GM12878 (cell line): ENCODE data around the gene PPFIA3. TPM values are rescaled to one million over a fixed set of nuclear protein-coding genes. Genes with fewer than 3 reads are reported as not detected.

Experiments used
- ATAC-seq: fragments of 200-7000 bp; cut with Tn5 transposase; 3 replicates; pipeline ENCODE4 v1.9.1; 2020; ENCODE audit warnings: mild to moderate bottlenecking, moderate library complexity
- BruUV-seq: library from RNA; stranded (reverse); fragments of 400-500 nt; replicated peaks from 2 replicates; lab custom pipeline; 2021; lab: Mats Ljungman, UMichigan
- CTCF ChIA-PET: fragments of 300-600 bp; sonication (Branson Sonifier 250); formaldehyde crosslinking; extraction: SDS; loops from one replicate; lab custom pipeline; 2021; ENCODE audit warnings: inconsistent platforms; lab: Yijun Ruan, JAX
- POLR2A ChIA-PET: fragments of 350-600 bp; formaldehyde crosslinking; extraction: SDS; loops from one replicate; lab custom pipeline; 2021; ENCODE audit warnings: inconsistent platforms; lab: Charles Lee
- RAD21 ChIA-PET: fragments of 300-600 bp; sonication (Branson Sonifier 250); formaldehyde crosslinking; loops from one replicate; lab custom pipeline; 2023; ENCODE audit warnings: antibody characterized with exemption; ENCODE audit not compliant: unreplicated experiment; lab: Charles Lee
- SMC1A ChIA-PET: fragments of 300-600 bp; sonication (Branson Sonifier 250); formaldehyde crosslinking; loops from one replicate; lab custom pipeline; 2023; ENCODE audit not compliant: unreplicated experiment, uncharacterized antibody; lab: Charles Lee
- DNase-seq: peaks from one replicate; pipeline ENCODE4 v3.0.0-alpha.2; 2011; ENCODE audit warnings: low read depth, low spot score
- FAIRE-seq: peaks from 3 replicates; lab custom pipeline; 2011; peaks lifted over from hg19 to GRCh38; lab: Jason Lieb, UNC
- H2AFZ ChIP-seq: 2 replicates; pipeline ENCODE4 v1.6.0; 2011; ENCODE audit warnings: low read depth, low read length, control low read depth; ENCODE audit not compliant: control insufficient read depth
- H3K27ac ChIP-seq: 2 replicates; pipeline ENCODE4 v1.5.1; 2011; ENCODE audit warnings: control low read depth; ENCODE audit not compliant: control insufficient read depth, insufficient read depth
- H3K27me3 ChIP-seq, 2 experiments: replicated peaks in 1 of 2; 2 replicates each; pipeline versions ENCODE4 v1.6.0 to v1.6.1; 2011; ENCODE audit warnings: low read length in 1 of 2; ENCODE audit not compliant: control insufficient read depth in 2 of 2, insufficient read depth in 2 of 2
- H3K36me3 ChIP-seq, 2 experiments: 2 replicates each; pipeline ENCODE4 v1.5.1; 2011; ENCODE audit warnings: low read length in 1 of 2; ENCODE audit not compliant: control insufficient read depth in 2 of 2, insufficient read depth in 2 of 2
- H3K4me1 ChIP-seq: 2 replicates; pipeline ENCODE4 v1.6.1; 2011; ENCODE audit warnings: mild to moderate bottlenecking, low read length, moderate library complexity, mixed read lengths; ENCODE audit not compliant: control insufficient read depth, insufficient read depth
- H3K4me2 ChIP-seq: 2 replicates; pipeline ENCODE4 v1.6.0; 2011; ENCODE audit warnings: control low read depth; ENCODE audit not compliant: control insufficient read depth, insufficient read depth
- H3K4me3 ChIP-seq: fragments of 200-600 bp; sonication (generic); 2 replicates; pipeline ENCODE4 v1.5.1; 2016
- H3K79me2 ChIP-seq: 2 replicates; pipeline ENCODE4 v1.6.0; 2011; ENCODE audit warnings: low read length; ENCODE audit not compliant: control insufficient read depth, insufficient read depth
- H3K9ac ChIP-seq: 2 replicates; pipeline ENCODE4 v1.8.0; 2011; ENCODE audit warnings: low read length, control low read depth, mixed read lengths; ENCODE audit not compliant: control insufficient read depth, insufficient read depth
- H3K9me3 ChIP-seq: replicated peaks from 3 replicates; pipeline ENCODE4 v1.5.1; 2011; ENCODE audit warnings: mild to moderate bottlenecking, low read length; ENCODE audit not compliant: control insufficient read depth, insufficient read depth
- H4K20me1 ChIP-seq: 2 replicates; pipeline ENCODE4 v1.6.0; 2011; ENCODE audit not compliant: control insufficient read depth, insufficient read depth
- ASH2L ChIP-seq: fragments of 300-600, 200-600 bp; sonication (generic); IDR thresholded peaks from 2 replicates; pipeline ENCODE4 v1.6.1; 2017; ENCODE audit warnings: low read depth, mild to moderate bottlenecking, borderline replicate concordance
- BHLHE40 ChIP-seq, 2 experiments: fragments of 450-650 bp in 1 of 2; IDR thresholded peaks; 2 replicates each; pipeline ENCODE4 v1.6.1; 2011 to 2017; ENCODE audit warnings: low read depth in 2 of 2, borderline replicate concordance in 1 of 2, improper control_type of control experiment in 1 of 2, low read length in 1 of 2, mild to moderate bottlenecking in 1 of 2
- KAT2A ChIP-seq: conservative IDR thresholded peaks from 2 replicates; pipeline ENCODE4 v1.6.1; 2011; ENCODE audit warnings: low read depth, low read length; ENCODE audit not compliant: control insufficient read depth
- SMC3 ChIP-seq: IDR thresholded peaks from 2 replicates; pipeline ENCODE4 v1.6.1; 2011; ENCODE audit warnings: low read length, improper control_type of control experiment, borderline replicate concordance
- USF1 ChIP-seq: IDR thresholded peaks from 2 replicates; pipeline ENCODE4 v1.6.1; 2011; ENCODE audit warnings: borderline replicate concordance, low read depth, mild to moderate bottlenecking, moderate library complexity, mixed read lengths, low read length; ENCODE audit not compliant: insufficient read depth; ENCODE audit errors: extremely low read length
- YBX1 ChIP-seq: fragments of 450-650 bp; IDR thresholded peaks from 2 replicates; pipeline ENCODE4 v1.6.1; 2016; ENCODE audit warnings: antibody characterized with exemption
- YY1 ChIP-seq: IDR thresholded peaks from 2 replicates; pipeline ENCODE4 v1.6.1; 2011; ENCODE audit warnings: low read depth, mild to moderate bottlenecking, low read length
- WGBS: methylation state at CpG from one replicate; pipeline ENCODE4 v1.1.6; 2016; ENCODE audit warnings: low lambda C conversion rate; ENCODE audit not compliant: insufficient replicate concordance, insufficient coverage; ENCODE audit errors: missing lambda C conversion rate; 5-methylcytosine and 5-hydroxymethylcytosine counted together
- in situ Hi-C: fragments of 300-500 bp; cut with MboI; formaldehyde crosslinking; loops from 9 replicates; pipeline ENCODE4 v1.14.3; 2018; ENCODE audit warnings: mixed read lengths
- intact Hi-C: fragments of 100-400 bp; cut with micrococcal nuclease; formaldehyde crosslinking; loops from one replicate; pipeline ENCODE4 v1.14.2; 2022; ENCODE audit not compliant: unreplicated experiment
- polyA plus RNA-seq, 11 experiments: library from polyadenylated mRNA; depleted of rRNA in 4 of 11; unstranded in 6 of 11; stranded (reverse) in 5 of 11; fragments of >200 nt; fragmentation: Nextera tagmentation in 4 of 11; fragmentation: Illumina TruSeq in 1 of 11; extraction: Ambion mirVana in 4 of 11; extraction: Trizol in 1 of 11; gene quantifications; 1 replicate in 1 of 11; 2 replicates in 10 of 11; pipeline versions ENCODE4 v1.2.1 to v1.2.3, GENCODE V29; 2011 to 2016; ENCODE audit warnings: inconsistent platforms in 2 of 11, missing spikeins in 2 of 11, low read depth in 1 of 11
- total RNA-seq, 4 experiments: library from RNA; depleted of rRNA in 3 of 4; stranded (reverse); fragments of >200 nt in 3 of 4; fragmentation: Illumina TruSeq in 1 of 4; extraction: Trizol in 1 of 4; gene quantifications; 2 replicates each; pipeline versions ENCODE4 v1.2.1 to v1.2.3, GENCODE V29; 2013 to 2021
- TF ChIP-seq, protein P1 (sequence below): fragments of 150-350 bp; IDR thresholded peaks from 2 replicates; pipeline ENCODE4 v1.6.1; 2016; ENCODE audit warnings: low read depth, low read length
- TF ChIP-seq, protein P2 (sequence below): fragments of 450-650 bp; IDR thresholded peaks from 2 replicates; pipeline ENCODE4 v1.6.1; 2017; ENCODE audit warnings: low read depth, mild to moderate bottlenecking, moderate library complexity

PPFIA3 gene
- total and polyA plus RNA-seq, 10 of the 15 experiments (the other 5 are each of a cell fraction or from before 2014, with no cell fraction given), result 0.11 to 1.7 (median 0.73) TPM; not detected in 3

GRCh38 chr19:49182848-49183375 is 63.6 kb downstream of the PPFIA3 start (continued):
- TF ChIP-seq, protein P1, sequence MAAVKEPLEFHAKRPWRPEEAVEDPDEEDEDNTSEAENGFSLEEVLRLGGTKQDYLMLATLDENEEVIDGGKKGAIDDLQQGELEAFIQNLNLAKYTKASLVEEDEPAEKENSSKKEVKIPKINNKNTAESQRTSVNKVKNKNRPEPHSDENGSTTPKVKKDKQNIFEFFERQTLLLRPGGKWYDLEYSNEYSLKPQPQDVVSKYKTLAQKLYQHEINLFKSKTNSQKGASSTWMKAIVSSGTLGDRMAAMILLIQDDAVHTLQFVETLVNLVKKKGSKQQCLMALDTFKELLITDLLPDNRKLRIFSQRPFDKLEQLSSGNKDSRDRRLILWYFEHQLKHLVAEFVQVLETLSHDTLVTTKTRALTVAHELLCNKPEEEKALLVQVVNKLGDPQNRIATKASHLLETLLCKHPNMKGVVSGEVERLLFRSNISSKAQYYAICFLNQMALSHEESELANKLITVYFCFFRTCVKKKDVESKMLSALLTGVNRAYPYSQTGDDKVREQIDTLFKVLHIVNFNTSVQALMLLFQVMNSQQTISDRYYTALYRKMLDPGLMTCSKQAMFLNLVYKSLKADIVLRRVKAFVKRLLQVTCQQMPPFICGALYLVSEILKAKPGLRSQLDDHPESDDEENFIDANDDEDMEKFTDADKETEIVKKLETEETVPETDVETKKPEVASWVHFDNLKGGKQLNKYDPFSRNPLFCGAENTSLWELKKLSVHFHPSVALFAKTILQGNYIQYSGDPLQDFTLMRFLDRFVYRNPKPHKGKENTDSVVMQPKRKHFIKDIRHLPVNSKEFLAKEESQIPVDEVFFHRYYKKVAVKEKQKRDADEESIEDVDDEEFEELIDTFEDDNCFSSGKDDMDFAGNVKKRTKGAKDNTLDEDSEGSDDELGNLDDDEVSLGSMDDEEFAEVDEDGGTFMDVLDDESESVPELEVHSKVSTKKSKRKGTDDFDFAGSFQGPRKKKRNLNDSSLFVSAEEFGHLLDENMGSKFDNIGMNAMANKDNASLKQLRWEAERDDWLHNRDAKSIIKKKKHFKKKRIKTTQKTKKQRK, result no peak
- TF ChIP-seq, protein P2, sequence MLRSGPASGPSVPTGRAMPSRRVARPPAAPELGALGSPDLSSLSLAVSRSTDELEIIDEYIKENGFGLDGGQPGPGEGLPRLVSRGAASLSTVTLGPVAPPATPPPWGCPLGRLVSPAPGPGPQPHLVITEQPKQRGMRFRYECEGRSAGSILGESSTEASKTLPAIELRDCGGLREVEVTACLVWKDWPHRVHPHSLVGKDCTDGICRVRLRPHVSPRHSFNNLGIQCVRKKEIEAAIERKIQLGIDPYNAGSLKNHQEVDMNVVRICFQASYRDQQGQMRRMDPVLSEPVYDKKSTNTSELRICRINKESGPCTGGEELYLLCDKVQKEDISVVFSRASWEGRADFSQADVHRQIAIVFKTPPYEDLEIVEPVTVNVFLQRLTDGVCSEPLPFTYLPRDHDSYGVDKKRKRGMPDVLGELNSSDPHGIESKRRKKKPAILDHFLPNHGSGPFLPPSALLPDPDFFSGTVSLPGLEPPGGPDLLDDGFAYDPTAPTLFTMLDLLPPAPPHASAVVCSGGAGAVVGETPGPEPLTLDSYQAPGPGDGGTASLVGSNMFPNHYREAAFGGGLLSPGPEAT, result no peak
- TF ChIP-seq ASH2L (no peak), YBX1 (no peak), SMC3 (no peak)

- Histone ChIP-seq H3K27me3 (no peaks in the 10 kb centered on the region), H3K4me1 (no peaks in the 10 kb centered on the region), H4K20me1 (no peaks in the 10 kb centered on the region), H3K4me2 (no peak overlapping the region), H2AFZ (no peak overlapping the region), H3K9ac (no peak overlapping the region), H3K36me3 (no peaks in the 10 kb centered on the region), H3K79me2 (no peaks in the 10 kb centered on the region), H3K4me3 (no peak overlapping the region), H3K27ac (no peak overlapping the region), H3K9me3 (no peaks in the 10 kb centered on the region; the same call in 2 of the 3 replicates)
- no TSS peak for BruUV-seq
- ATAC-seq (no peak), FAIRE-seq (no peak), DNase-seq (no peak)
- intact Hi-C loops, result no loop called here
- TF ChIP-seq KAT2A (no peak), YY1 (no peak), USF1 (no peak), BHLHE40 (IDR thresholded peaks at IDR 0.05; ENCODE audit: borderline replicate concordance in 1 of 2, low read depth in 2 of 2, low read length in 1 of 2) (no peak)
- WGBS, result 30% methylated on average over 5 of the region's 5 CpGs
- ChIA-PET SMC1A (no interaction called here), CTCF (interaction anchor here (0.6 to 6.1 kb wide), 4 partner anchors 12 to 1102 kb away, joined by 3 to 32 read pairs (median 3); partner anchors contain the start of gene LIN7B), RAD21 (no interaction called here), POLR2A (no interaction called here)
- in situ Hi-C loops, result no loop called here
Measured at GRCh38 chr19:49186108-49186507, 66.8 kb downstream of the PPFIA3 start.
